ENCODE measurements around the gene UQCRHL. TPM values are rescaled to one million over a fixed set of nuclear protein-coding genes. Genes with fewer than 3 reads are reported as not detected.

UQCRHL gene
- total and polyA plus RNA-seq, 2 of the 8 experiments (the other 6 are each of a cell fraction or from before 2014, with no cell fraction given): 3.7 to 3.9 TPM

DNA sequence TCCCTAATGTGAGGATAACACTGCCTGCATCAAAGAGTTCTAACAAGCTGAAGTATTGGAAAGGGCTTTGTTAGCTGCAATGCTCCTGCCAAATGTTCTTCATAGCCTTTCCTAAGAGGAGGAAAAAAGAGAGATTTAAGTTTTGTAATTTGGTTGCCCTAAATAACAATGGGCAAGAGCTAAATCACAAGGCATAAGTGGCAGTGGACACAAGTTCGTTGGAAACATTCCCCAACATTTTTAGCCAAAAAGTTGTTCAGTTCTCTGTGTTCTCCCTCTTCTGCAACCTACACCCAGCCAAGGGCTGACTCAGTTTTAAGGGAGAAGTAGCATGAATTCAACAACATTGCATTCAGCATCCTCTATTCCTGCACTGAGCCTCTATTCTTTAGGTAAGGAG lies 2.6 kb upstream of the UQCRHL start (continued):
- TF ChIP-seq, protein P1, sequence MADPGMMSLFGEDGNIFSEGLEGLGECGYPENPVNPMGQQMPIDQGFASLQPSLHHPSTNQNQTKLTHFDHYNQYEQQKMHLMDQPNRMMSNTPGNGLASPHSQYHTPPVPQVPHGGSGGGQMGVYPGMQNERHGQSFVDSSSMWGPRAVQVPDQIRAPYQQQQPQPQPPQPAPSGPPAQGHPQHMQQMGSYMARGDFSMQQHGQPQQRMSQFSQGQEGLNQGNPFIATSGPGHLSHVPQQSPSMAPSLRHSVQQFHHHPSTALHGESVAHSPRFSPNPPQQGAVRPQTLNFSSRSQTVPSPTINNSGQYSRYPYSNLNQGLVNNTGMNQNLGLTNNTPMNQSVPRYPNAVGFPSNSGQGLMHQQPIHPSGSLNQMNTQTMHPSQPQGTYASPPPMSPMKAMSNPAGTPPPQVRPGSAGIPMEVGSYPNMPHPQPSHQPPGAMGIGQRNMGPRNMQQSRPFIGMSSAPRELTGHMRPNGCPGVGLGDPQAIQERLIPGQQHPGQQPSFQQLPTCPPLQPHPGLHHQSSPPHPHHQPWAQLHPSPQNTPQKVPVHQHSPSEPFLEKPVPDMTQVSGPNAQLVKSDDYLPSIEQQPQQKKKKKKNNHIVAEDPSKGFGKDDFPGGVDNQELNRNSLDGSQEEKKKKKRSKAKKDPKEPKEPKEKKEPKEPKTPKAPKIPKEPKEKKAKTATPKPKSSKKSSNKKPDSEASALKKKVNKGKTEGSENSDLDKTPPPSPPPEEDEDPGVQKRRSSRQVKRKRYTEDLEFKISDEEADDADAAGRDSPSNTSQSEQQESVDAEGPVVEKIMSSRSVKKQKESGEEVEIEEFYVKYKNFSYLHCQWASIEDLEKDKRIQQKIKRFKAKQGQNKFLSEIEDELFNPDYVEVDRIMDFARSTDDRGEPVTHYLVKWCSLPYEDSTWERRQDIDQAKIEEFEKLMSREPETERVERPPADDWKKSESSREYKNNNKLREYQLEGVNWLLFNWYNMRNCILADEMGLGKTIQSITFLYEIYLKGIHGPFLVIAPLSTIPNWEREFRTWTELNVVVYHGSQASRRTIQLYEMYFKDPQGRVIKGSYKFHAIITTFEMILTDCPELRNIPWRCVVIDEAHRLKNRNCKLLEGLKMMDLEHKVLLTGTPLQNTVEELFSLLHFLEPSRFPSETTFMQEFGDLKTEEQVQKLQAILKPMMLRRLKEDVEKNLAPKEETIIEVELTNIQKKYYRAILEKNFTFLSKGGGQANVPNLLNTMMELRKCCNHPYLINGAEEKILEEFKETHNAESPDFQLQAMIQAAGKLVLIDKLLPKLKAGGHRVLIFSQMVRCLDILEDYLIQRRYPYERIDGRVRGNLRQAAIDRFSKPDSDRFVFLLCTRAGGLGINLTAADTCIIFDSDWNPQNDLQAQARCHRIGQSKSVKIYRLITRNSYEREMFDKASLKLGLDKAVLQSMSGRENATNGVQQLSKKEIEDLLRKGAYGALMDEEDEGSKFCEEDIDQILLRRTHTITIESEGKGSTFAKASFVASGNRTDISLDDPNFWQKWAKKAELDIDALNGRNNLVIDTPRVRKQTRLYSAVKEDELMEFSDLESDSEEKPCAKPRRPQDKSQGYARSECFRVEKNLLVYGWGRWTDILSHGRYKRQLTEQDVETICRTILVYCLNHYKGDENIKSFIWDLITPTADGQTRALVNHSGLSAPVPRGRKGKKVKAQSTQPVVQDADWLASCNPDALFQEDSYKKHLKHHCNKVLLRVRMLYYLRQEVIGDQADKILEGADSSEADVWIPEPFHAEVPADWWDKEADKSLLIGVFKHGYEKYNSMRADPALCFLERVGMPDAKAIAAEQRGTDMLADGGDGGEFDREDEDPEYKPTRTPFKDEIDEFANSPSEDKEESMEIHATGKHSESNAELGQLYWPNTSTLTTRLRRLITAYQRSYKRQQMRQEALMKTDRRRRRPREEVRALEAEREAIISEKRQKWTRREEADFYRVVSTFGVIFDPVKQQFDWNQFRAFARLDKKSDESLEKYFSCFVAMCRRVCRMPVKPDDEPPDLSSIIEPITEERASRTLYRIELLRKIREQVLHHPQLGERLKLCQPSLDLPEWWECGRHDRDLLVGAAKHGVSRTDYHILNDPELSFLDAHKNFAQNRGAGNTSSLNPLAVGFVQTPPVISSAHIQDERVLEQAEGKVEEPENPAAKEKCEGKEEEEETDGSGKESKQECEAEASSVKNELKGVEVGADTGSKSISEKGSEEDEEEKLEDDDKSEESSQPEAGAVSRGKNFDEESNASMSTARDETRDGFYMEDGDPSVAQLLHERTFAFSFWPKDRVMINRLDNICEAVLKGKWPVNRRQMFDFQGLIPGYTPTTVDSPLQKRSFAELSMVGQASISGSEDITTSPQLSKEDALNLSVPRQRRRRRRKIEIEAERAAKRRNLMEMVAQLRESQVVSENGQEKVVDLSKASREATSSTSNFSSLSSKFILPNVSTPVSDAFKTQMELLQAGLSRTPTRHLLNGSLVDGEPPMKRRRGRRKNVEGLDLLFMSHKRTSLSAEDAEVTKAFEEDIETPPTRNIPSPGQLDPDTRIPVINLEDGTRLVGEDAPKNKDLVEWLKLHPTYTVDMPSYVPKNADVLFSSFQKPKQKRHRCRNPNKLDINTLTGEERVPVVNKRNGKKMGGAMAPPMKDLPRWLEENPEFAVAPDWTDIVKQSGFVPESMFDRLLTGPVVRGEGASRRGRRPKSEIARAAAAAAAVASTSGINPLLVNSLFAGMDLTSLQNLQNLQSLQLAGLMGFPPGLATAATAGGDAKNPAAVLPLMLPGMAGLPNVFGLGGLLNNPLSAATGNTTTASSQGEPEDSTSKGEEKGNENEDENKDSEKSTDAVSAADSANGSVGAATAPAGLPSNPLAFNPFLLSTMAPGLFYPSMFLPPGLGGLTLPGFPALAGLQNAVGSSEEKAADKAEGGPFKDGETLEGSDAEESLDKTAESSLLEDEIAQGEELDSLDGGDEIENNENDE (IDR thresholded peaks at IDR 0.05; ENCODE audit: insufficient replicate concordance, low read length): no peak
- TF ChIP-seq ZNF274 (IDR thresholded peaks at IDR 0.05; ENCODE audit: borderline replicate concordance, extremely low read depth, low read length) (no peak), EZH2 (IDR thresholded peaks at IDR 0.05; ENCODE audit: low read depth, low read length, severe bottlenecking) (no peak)

Measured in H1 (cell line).